NCI-H526 (cell line): Measurements from ENCODE around the gene SCRG1.

Source experiments
- DNase-seq, 2 experiments: peaks; one replicate each; lab custom pipeline; 2025; lab: John Stamatoyannopoulos, UW

The SCRG1 gene

GRCh38 chr4:173398779-173399415 lies at the start of gene SCRG1:
Gene SCRG1 (minus strand): TSS chr4:173399116. CDS start chr4:173391414, 7,702 bp downstream.
- DNase-seq = no peak

- DNase-seq = no peak
Measured at GRCh38 chr4:173448103-173448502, 49.2 kb upstream of the SCRG1 start.

- no peak for DNase-seq
Measured at GRCh38 chr4:173446416-173446815, 47.5 kb upstream of the SCRG1 start.

GRCh38 chr4:173443121-173443520 lies 44.2 kb upstream of the SCRG1 start:
- no peak for DNase-seq

- DNase-seq = no peak
Measured at GRCh38 chr4:173442223-173442932, 43.5 kb upstream of the SCRG1 start.

- no peak for DNase-seq
Measured at GRCh38 chr4:173440888-173441287, 42.0 kb upstream of the SCRG1 start.

- peak in 1 of 2 experiments; percentile 48 for DNase-seq
Measured at GRCh38 chr4:173436771-173437265, 37.9 kb upstream of the SCRG1 start.

GRCh38 chr4:173436149-173436579 lies 37.2 kb upstream of the SCRG1 start:
- peak; percentile 74 to 75 for DNase-seq

GRCh38 chr4:173434231-173434630 lies 35.3 kb upstream of the SCRG1 start:
- DNase-seq = no peak

- no peak for DNase-seq
Measured at GRCh38 chr4:173433447-173433846, 34.5 kb upstream of the SCRG1 start.

GRCh38 chr4:173432430-173432829 lies 33.5 kb upstream of the SCRG1 start:
- DNase-seq = no peak

- DNase-seq = no peak
Measured at GRCh38 chr4:173426064-173426463, 27.1 kb upstream of the SCRG1 start.

GRCh38 chr4:173424899-173425805 lies 26.2 kb upstream of the SCRG1 start:
- no peak for DNase-seq

- DNase-seq = no peak
Measured at GRCh38 chr4:173420801-173421200, 21.9 kb upstream of the SCRG1 start.

- DNase-seq = peak in 1 of 2 experiments; percentile 44
Measured at GRCh38 chr4:173420324-173420752, 21.4 kb upstream of the SCRG1 start.

GRCh38 chr4:173418639-173419038 lies 19.7 kb upstream of the SCRG1 start:
- DNase-seq = no peak

GRCh38 chr4:173417833-173418232 lies 18.9 kb upstream of the SCRG1 start:
- no peak for DNase-seq

GRCh38 chr4:173415885-173416653 lies 17.2 kb upstream of the SCRG1 start:
- peak; percentile 6 to 43 for DNase-seq

GRCh38 chr4:173415092-173415491 lies 16.2 kb upstream of the SCRG1 start:
- no peak for DNase-seq

GRCh38 chr4:173414456-173414855 lies 15.5 kb upstream of the SCRG1 start:
- DNase-seq = no peak

- DNase-seq = no peak
Measured at GRCh38 chr4:173413036-173413435, 14.1 kb upstream of the SCRG1 start.
